Stimulated activated naive CD8-positive, alpha-beta T cell treated with anti-CD3 and anti-CD28 coated beads, Interleukin-15, amount 100 ng/mL, for 72 hours (primary cell): ENCODE data around the gene SGO1.

ENCODE experiments used
- ATAC-seq: fragments of 150-1000 bp; cut with Tn5 transposase; 2 replicates; pipeline ENCODE4 v1.10.0; 2021; ENCODE audit warnings: mild to moderate bottlenecking, moderate library complexity
- DNase-seq, 2 donors: peaks; one replicate each; pipeline ENCODE4 v3.0.0; 2021 to 2022
- H3K27ac Mint-ChIP-seq, 2 donors: one replicate each; pipeline ENCODE4 v1.8.0; 2022; ENCODE audit warnings: mild to moderate bottlenecking in 2 of 2, mixed read lengths in 2 of 2, moderate library complexity in 2 of 2
- H3K27me3 Mint-ChIP-seq: one replicate; pipeline ENCODE4 v1.8.0; 2022; ENCODE audit warnings: mixed read lengths
- H3K4me1 Mint-ChIP-seq: one replicate; pipeline ENCODE4 v1.8.0; 2022; ENCODE audit warnings: mild to moderate bottlenecking, mixed read lengths
- H3K4me3 Mint-ChIP-seq, 2 donors: one replicate each; pipeline ENCODE4 v1.8.0; 2022; ENCODE audit warnings: mild to moderate bottlenecking in 2 of 2, mixed read lengths in 2 of 2, moderate library complexity in 1 of 2
- H3K9me3 Mint-ChIP-seq, 2 donors: one replicate each; pipeline ENCODE4 v1.8.0; 2022; ENCODE audit warnings: mixed read lengths in 2 of 2

SGO1 gene

GRCh38 chr3:20137647-20138046 is 48.4 kb downstream of the SGO1 start:
- Mint-ChIP-seq H3K27me3 (no peaks in the 10 kb centered on the region), H3K4me3 (no peak overlapping the region), H3K27ac (peak overlapping the region in 1 of 2 donors; percentile 24), H3K9me3 (no peaks in the 10 kb centered on the region), H3K4me1 (no peaks in the 10 kb centered on the region)
- ATAC-seq (no peak), DNase-seq (no peak)

GRCh38 chr3:20136231-20136630 is 49.8 kb downstream of the SGO1 start:
- Mint-ChIP-seq H3K4me3 (no peak overlapping the region), H3K27ac (peak overlapping the region in 1 of 2 donors; percentile 40), H3K9me3 (no peaks in the 10 kb centered on the region), H3K4me1 (no peaks in the 10 kb centered on the region), H3K27me3 (no peaks in the 10 kb centered on the region)
- ATAC-seq = no peak
- no peak for DNase-seq

- ATAC-seq = no peak
- Mint-ChIP-seq H3K9me3 (no peaks in the 10 kb centered on the region), H3K4me1 (peaks cover 4% of the 10 kb centered on the region), H3K4me3 (no peak overlapping the region), H3K27ac (no peak overlapping the region), H3K27me3 (no peaks in the 10 kb centered on the region)
- DNase-seq = no peak
Observed at GRCh38 chr3:20130106-20130505, 55.9 kb downstream of the SGO1 start.

GRCh38 chr3:20128358-20128757 is 57.6 kb downstream of the SGO1 start:
- ATAC-seq (no peak), DNase-seq (no peak)
- Mint-ChIP-seq H3K4me3 (no peak overlapping the region), H3K27me3 (no peaks in the 10 kb centered on the region), H3K9me3 (no peaks in the 10 kb centered on the region), H3K4me1 (peaks cover 4% of the 10 kb centered on the region), H3K27ac (peak overlapping the region in 1 of 2 donors; percentile 48)

GRCh38 chr3:20125897-20126296 is 60.1 kb downstream of the SGO1 start:
- Mint-ChIP-seq H3K27me3 (no peaks in the 10 kb centered on the region), H3K4me3 (no peak overlapping the region), H3K9me3 (no peaks in the 10 kb centered on the region), H3K27ac (no peak overlapping the region), H3K4me1 (peaks cover 4% of the 10 kb centered on the region)
- DNase-seq = no peak
- ATAC-seq = no peak

GRCh38 chr3:20125289-20125688 is 60.7 kb downstream of the SGO1 start:
- DNase-seq (no peak), ATAC-seq (no peak)
- Mint-ChIP-seq H3K27ac (no peak overlapping the region), H3K4me3 (no peak overlapping the region), H3K27me3 (no peaks in the 10 kb centered on the region), H3K9me3 (no peaks in the 10 kb centered on the region), H3K4me1 (peaks cover 4% of the 10 kb centered on the region)

GRCh38 chr3:20123131-20123652 is 62.8 kb downstream of the SGO1 start:
- Mint-ChIP-seq H3K9me3 (no peaks in the 10 kb centered on the region), H3K27ac (peak overlapping the region in 1 of 2 donors; percentile 17), H3K27me3 (no peaks in the 10 kb centered on the region), H3K4me3 (no peak overlapping the region), H3K4me1 (peaks cover 4% of the 10 kb centered on the region)
- DNase-seq (no peak), ATAC-seq (no peak)

GRCh38 chr3:20121088-20121487 is 64.9 kb downstream of the SGO1 start:
- ATAC-seq (no peak), DNase-seq (no peak)
- H3K27me3 Mint-ChIP-seq = no peaks in the 10 kb centered on the region
- H3K9me3 Mint-ChIP-seq = no peaks in the 10 kb centered on the region
- H3K27ac Mint-ChIP-seq = no peak overlapping the region
- H3K4me3 Mint-ChIP-seq = no peak overlapping the region
- peaks cover 4% of the 10 kb centered on the region for H3K4me1 Mint-ChIP-seq
